DOHH2 (cell line): ENCODE data around the gene APOO.

Source experiments
- H3F3A ChIP-seq: fragments of 200-600 bp; sonication (generic), shearing (Covaris generic); 2 replicates; pipeline ENCODE4 v1.6.0; 2016; ENCODE audit warnings: antibody characterized with exemption, mild to moderate bottlenecking; ENCODE audit not compliant: control insufficient read depth, insufficient read depth
- H3K27ac ChIP-seq: fragments of 200-600 bp; sonication (generic); 2 replicates; pipeline ENCODE4 v1.5.1; 2014; ENCODE audit warnings: low read depth, mild to moderate bottlenecking, low read length, moderate library complexity
- H3K27me3 ChIP-seq: fragments of 200-600 bp; sonication (generic); 2 replicates; pipeline ENCODE4 v1.6.1; 2014; ENCODE audit warnings: mild to moderate bottlenecking, low read length, mixed read lengths; ENCODE audit not compliant: control insufficient read depth
- H3K36me3 ChIP-seq: fragments of 200-600 bp; sonication (generic); 2 replicates; pipeline ENCODE4 v1.6.1; 2014; ENCODE audit warnings: mild to moderate bottlenecking, low read length, moderate library complexity, mixed read lengths; ENCODE audit not compliant: control insufficient read depth
- H3K4me1 ChIP-seq: fragments of 200-600 bp; sonication (generic); 2 replicates; pipeline ENCODE4 v1.6.1; 2014; ENCODE audit warnings: mild to moderate bottlenecking, low read length, mixed read lengths; ENCODE audit not compliant: control insufficient read depth
- H3K4me2 ChIP-seq: fragments of 200-600 bp; sonication (generic); 2 replicates; pipeline ENCODE4 v1.6.0; 2014; ENCODE audit warnings: mild to moderate bottlenecking, low read length, moderate library complexity
- H3K4me3 ChIP-seq: fragments of 200-600 bp; sonication (generic); 2 replicates; pipeline ENCODE4 v1.5.1; 2014; ENCODE audit warnings: mild to moderate bottlenecking, low read length, mixed read lengths
- H3K79me2 ChIP-seq: fragments of 200-600 bp; sonication (generic); 2 replicates; pipeline ENCODE4 v1.6.1; 2014; ENCODE audit warnings: mild to moderate bottlenecking, low read length, mixed read lengths; ENCODE audit not compliant: control insufficient read depth
- H3K9me2 ChIP-seq: fragments of 200-600 bp; sonication (generic); replicated peaks from 2 replicates; pipeline ENCODE4 v1.6.1; 2014; ENCODE audit warnings: mild to moderate bottlenecking, low read length, mixed read lengths; ENCODE audit not compliant: control insufficient read depth
- H3K9me3 ChIP-seq: fragments of 200-600 bp; sonication (generic); 2 replicates; pipeline ENCODE4 v1.6.1; 2014; ENCODE audit warnings: antibody characterized with exemption, low read length, mixed read lengths; ENCODE audit not compliant: control insufficient read depth, insufficient read depth
- H4K20me1 ChIP-seq: fragments of 200-600 bp; sonication (generic); 2 replicates; pipeline ENCODE4 v1.6.0; 2014; ENCODE audit warnings: low read depth, mild to moderate bottlenecking, antibody characterized with exemption, low read length, moderate library complexity; ENCODE audit not compliant: control insufficient read depth, insufficient read depth
- CTCF ChIP-seq: fragments of 200-600 bp; sonication (generic); IDR thresholded peaks from one replicate; pipeline ENCODE4 v1.5.1; 2014; ENCODE audit warnings: antibody characterized with exemption, mild to moderate bottlenecking, low read depth, low read length; ENCODE audit not compliant: poor library complexity, severe bottlenecking
- EZH2phosphoT487 ChIP-seq: fragments of 200-600 bp; sonication (generic); IDR thresholded peaks from 2 replicates; pipeline ENCODE4 v1.6.1; 2017; ENCODE audit warnings: borderline replicate concordance, mild to moderate bottlenecking, antibody characterized with exemption, low read length, moderate library complexity, mixed read lengths

Gene APOO

DNA sequence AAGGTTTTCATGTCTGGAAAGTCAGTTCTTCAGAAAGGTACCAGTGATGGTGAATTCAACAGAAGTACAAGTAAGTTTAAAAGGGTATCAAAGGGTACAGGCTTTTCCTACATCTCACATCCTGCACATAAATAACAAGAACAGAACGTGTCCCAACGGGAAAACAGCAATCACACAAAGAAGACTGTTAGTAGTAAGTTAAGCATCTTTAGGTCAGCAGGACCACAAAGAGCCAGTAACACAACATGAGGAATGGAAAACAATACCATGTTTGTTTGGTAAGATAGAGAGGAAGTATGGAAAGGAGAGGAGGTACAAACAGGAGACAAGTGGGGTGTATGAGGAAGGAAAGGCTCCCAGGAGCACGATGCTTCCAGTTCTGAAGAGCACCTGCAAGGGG, 81.5 kb downstream of the APOO start:
- H3F3A ChIP-seq: no peaks in the 10 kb centered on the region
- H3K4me1 ChIP-seq: no peaks in the 10 kb centered on the region
- TF ChIP-seq CTCF: no peak
- no peak for TF ChIP-seq EZH2phosphoT487
- H3K4me2 ChIP-seq: no peak overlapping the region
- no peak overlapping the region for H3K4me3 ChIP-seq
- H3K79me2 ChIP-seq: no peaks in the 10 kb centered on the region
- no peaks in the 10 kb centered on the region for H3K9me3 ChIP-seq
- H4K20me1 ChIP-seq: no peaks in the 10 kb centered on the region
- no peak overlapping the region for H3K27ac ChIP-seq
- H3K9me2 ChIP-seq: no peaks in the 10 kb centered on the region
- H3K27me3 ChIP-seq: no peaks in the 10 kb centered on the region
- no peaks in the 10 kb centered on the region for H3K36me3 ChIP-seq

DNA sequence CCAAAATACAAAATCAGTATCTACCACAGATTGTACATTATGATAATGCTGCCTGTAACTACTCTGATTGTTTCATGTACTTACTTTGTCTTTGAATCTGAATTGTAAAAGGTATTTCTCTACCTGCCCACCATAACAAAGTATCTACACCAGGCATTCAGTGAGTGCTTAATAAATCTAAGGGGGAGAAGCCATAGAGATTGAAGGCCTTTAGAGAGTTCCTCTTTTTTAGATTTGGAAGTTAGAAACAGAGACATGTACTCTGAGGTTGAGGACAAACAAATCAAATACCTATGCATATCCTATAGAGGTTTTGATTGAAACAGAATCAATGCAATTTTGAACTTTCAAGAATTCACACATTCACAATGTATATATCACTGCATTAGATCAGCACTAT, 82.1 kb downstream of the APOO start:
- H3K9me2 ChIP-seq: no peaks in the 10 kb centered on the region
- no peaks in the 10 kb centered on the region for H3K9me3 ChIP-seq
- no peaks in the 10 kb centered on the region for H3K4me1 ChIP-seq
- no peaks in the 10 kb centered on the region for H3K27me3 ChIP-seq
- no peak overlapping the region for H3K4me3 ChIP-seq
- H3K4me2 ChIP-seq: no peak overlapping the region
- H3F3A ChIP-seq: no peaks in the 10 kb centered on the region
- TF ChIP-seq EZH2phosphoT487 (no peak), CTCF (no peak)
- H3K36me3 ChIP-seq: no peaks in the 10 kb centered on the region
- H3K27ac ChIP-seq: no peak overlapping the region
- H4K20me1 ChIP-seq: no peaks in the 10 kb centered on the region
- H3K79me2 ChIP-seq: no peaks in the 10 kb centered on the region

- Histone ChIP-seq H3K9me3 (no peaks in the 10 kb centered on the region), H3K36me3 (no peaks in the 10 kb centered on the region), H3K27me3 (no peaks in the 10 kb centered on the region), H3K27ac (no peak overlapping the region), H4K20me1 (no peaks in the 10 kb centered on the region), H3K4me3 (no peak overlapping the region), H3K79me2 (no peaks in the 10 kb centered on the region), H3K9me2 (no peaks in the 10 kb centered on the region), H3K4me1 (peaks cover 1% of the 10 kb centered on the region), H3K4me2 (no peak overlapping the region), H3F3A (no peaks in the 10 kb centered on the region)
- no peak for TF ChIP-seq CTCF
- TF ChIP-seq EZH2phosphoT487: no peak
Observed at GRCh38 chrX:23822841-23823240, 84.9 kb downstream of the APOO start.

GRCh38 chrX:23822397-23822796, 85.3 kb downstream of the APOO start:
- Histone ChIP-seq H3K9me2 (no peaks in the 10 kb centered on the region), H3K4me1 (peaks cover 6% of the 10 kb centered on the region), H3F3A (no peaks in the 10 kb centered on the region), H3K9me3 (no peaks in the 10 kb centered on the region), H3K36me3 (no peaks in the 10 kb centered on the region), H3K27ac (no peak overlapping the region), H4K20me1 (no peaks in the 10 kb centered on the region), H3K79me2 (no peaks in the 10 kb centered on the region), H3K4me2 (no peak overlapping the region), H3K4me3 (no peak overlapping the region), H3K27me3 (no peaks in the 10 kb centered on the region)
- no peak for TF ChIP-seq EZH2phosphoT487
- no peak for TF ChIP-seq CTCF
